DND-41 (cell line): ENCODE data around the gene EXOC1.

Source experiments
- EZH2 ChIP-seq: IDR thresholded peaks from 3 replicates; pipeline ENCODE4 v1.6.1; 2012; ENCODE audit warnings: borderline replicate concordance, low read depth, mild to moderate bottlenecking, moderate library complexity, low read length, inconsistent platforms; ENCODE audit not compliant: severe bottlenecking
- TF ChIP-seq, protein P1 (sequence below): IDR thresholded peaks from 2 replicates; pipeline ENCODE4 v1.5.1; 2012; ENCODE audit warnings: borderline replicate concordance, low read length, moderate library complexity, mild to moderate bottlenecking; ENCODE audit not compliant: poor library complexity, severe bottlenecking; ENCODE audit errors: extremely low read depth

DNA sequence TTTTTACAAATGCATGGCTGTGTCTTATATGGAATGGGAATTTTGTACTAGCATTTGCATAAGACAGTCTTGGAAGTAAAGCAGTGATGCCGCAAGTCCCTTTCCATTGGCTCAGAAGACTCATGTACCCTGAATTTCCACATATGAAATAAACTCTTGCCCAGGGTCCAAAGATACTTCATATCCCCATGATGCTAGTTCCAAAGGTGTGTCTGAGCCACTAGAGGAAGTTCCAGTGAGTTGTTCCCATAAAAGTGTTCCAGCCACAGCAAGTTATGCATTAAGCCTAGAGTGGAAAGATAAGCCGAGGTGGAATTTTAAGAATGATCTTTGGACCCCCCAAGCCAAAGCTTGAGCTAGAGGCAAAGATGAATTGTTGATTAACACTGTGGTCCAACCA is 86.0 kb downstream of the EXOC1 start:
- TF ChIP-seq, protein P1, sequence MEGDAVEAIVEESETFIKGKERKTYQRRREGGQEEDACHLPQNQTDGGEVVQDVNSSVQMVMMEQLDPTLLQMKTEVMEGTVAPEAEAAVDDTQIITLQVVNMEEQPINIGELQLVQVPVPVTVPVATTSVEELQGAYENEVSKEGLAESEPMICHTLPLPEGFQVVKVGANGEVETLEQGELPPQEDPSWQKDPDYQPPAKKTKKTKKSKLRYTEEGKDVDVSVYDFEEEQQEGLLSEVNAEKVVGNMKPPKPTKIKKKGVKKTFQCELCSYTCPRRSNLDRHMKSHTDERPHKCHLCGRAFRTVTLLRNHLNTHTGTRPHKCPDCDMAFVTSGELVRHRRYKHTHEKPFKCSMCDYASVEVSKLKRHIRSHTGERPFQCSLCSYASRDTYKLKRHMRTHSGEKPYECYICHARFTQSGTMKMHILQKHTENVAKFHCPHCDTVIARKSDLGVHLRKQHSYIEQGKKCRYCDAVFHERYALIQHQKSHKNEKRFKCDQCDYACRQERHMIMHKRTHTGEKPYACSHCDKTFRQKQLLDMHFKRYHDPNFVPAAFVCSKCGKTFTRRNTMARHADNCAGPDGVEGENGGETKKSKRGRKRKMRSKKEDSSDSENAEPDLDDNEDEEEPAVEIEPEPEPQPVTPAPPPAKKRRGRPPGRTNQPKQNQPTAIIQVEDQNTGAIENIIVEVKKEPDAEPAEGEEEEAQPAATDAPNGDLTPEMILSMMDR: no peak
- TF ChIP-seq EZH2: no peak
